Mammary epithelial cell (primary cell): ENCODE data around the gene OR10W1.

Experiments used
- CTCF ChIP-seq, 2 donors: IDR thresholded peaks in 1 of 2; conservative IDR thresholded peaks in 1 of 2; 2 replicates each; pipeline ENCODE4 v1.5.1; 2011 to 2012; ENCODE audit warnings: inconsistent platforms in 2 of 2, low read length in 2 of 2, mild to moderate bottlenecking in 2 of 2, control low read depth in 1 of 2, low read depth in 1 of 2; ENCODE audit not compliant: insufficient read depth in 1 of 2; ENCODE audit errors: extremely low read depth in 1 of 2
- EZH2 ChIP-seq: IDR thresholded peaks from 2 replicates; pipeline ENCODE4 v1.6.1; 2012; ENCODE audit warnings: low read length, inconsistent platforms, borderline replicate concordance

DNA sequence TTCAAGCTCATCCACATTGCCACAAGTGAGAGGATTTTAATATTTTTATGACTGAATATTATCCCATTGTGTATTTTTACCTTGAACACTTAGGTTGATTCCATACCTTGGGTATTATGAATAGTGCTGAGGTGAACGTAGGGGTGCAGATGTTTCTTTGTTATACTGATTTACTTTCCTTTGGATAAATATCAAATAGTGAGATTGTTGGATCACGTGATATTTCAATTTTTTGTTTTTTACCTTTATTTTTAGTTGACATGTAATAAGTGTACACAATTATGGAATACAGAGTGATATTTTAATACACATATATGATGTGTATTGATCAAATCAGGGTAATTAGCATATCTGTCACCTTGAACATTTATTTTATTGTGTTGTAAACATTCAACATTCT lies 8.1 kb downstream of the OR10W1 start:
- TF ChIP-seq CTCF (conservative IDR thresholded peaks at IDR 0.05 in 1 of 2, IDR thresholded peaks at IDR 0.05 in 1 of 2; ENCODE audit: extremely low read depth in 1 of 2, insufficient read depth in 1 of 2, low read depth in 1 of 2, low read length in 2 of 2) (no peak), EZH2 (no peak)
